Activated CD4-positive, alpha-beta T cell treated with anti-CD3 and anti-CD28 coated beads, Interleukin-10, Interleukin-2, amounts not matched to agents 100 ng/mL and 50 ng/mL, durations not matched to agents 16 hours and 8 hours (primary cell): Measurements from ENCODE around the gene OIP5.
"Not testable (repeated sequence)": the region's sequence is repeated elsewhere in the genome, so short reads cannot be mapped to it uniquely, and the experiment has no call there.

Experiments
- DNase-seq: peaks from one replicate; pipeline ENCODE4 v3.0.0-alpha.2; 2020

OIP5 gene

GRCh38 chr15:41332194-41333025 is at the start of gene OIP5, which contains the start of gene NUSAP1:
Gene OIP5 (minus strand): TSS chr15:41332591. CDS start chr15:41332561, 30 bp downstream.
Gene NUSAP1 (plus strand): TSS chr15:41332881. CDS start chr15:41332958, 77 bp downstream.
- DNase-seq: peak; percentile 100

- DNase-seq: no peak
These were observed 45.6 kb upstream of the OIP5 start for GRCh38 chr15:41377978-41378377.

- no peak for DNase-seq
These were observed 35.0 kb upstream of the OIP5 start for GRCh38 chr15:41367418-41367817.

GRCh38 chr15:41354371-41354770 is 22.0 kb upstream of the OIP5 start:
- no peak for DNase-seq

GRCh38 chr15:41350057-41350717 is 17.8 kb upstream of the OIP5 start:
- DNase-seq: no peak

GRCh38 chr15:41347236-41347635 is 14.8 kb upstream of the OIP5 start:
- no peak for DNase-seq

GRCh38 chr15:41341519-41341918 is 9.1 kb upstream of the OIP5 start:
- DNase-seq: no peak

- DNase-seq: no peak
These were observed 7.9 kb upstream of the OIP5 start for GRCh38 chr15:41340189-41340695.

GRCh38 chr15:41337631-41338522 is 5.5 kb upstream of the OIP5 start:
- no peak for DNase-seq

GRCh38 chr15:41337047-41337446 is 4.7 kb upstream of the OIP5 start:
- no peak for DNase-seq

- no peak for DNase-seq
These were observed 4.2 kb upstream of the OIP5 start for GRCh38 chr15:41336549-41336948.

- DNase-seq: no peak
These were observed 2.1 kb upstream of the OIP5 start for GRCh38 chr15:41334293-41335120.

GRCh38 chr15:41333026-41333562 is 703 bp upstream of the OIP5 start:
- peak; percentile 59 for DNase-seq

- DNase-seq: no peak
These were observed 578 bp downstream of the OIP5 start for GRCh38 chr15:41331833-41332193.

- DNase-seq: no peak
These were observed 1.1 kb downstream of the OIP5 start for GRCh38 chr15:41331281-41331680.

GRCh38 chr15:41323611-41324010 is 8.8 kb downstream of the OIP5 start:
- DNase-seq: peak; percentile 32

- DNase-seq: not testable (repeated sequence)
These were observed 11.5 kb downstream of the OIP5 start for GRCh38 chr15:41320805-41321330.

- DNase-seq: peak; percentile 27
These were observed 23.0 kb downstream of the OIP5 start for GRCh38 chr15:41309226-41309905.

GRCh38 chr15:41307679-41308078 is 24.7 kb downstream of the OIP5 start:
- DNase-seq: no peak

GRCh38 chr15:41304149-41304770 is 28.1 kb downstream of the OIP5 start:
- DNase-seq: no peak
